COR-L47 (cell line): Measurements from ENCODE around the gene UGT1A4.

ENCODE experiments used
- DNase-seq: peaks from one replicate; lab custom pipeline; 2025; lab: John Stamatoyannopoulos, UW

UGT1A4 gene

GRCh38 chr2:233811732-233812131, 93.2 kb downstream of the UGT1A4 start:
- no peak for DNase-seq

- DNase-seq, result no peak
These were observed 94.9 kb downstream of the UGT1A4 start for GRCh38 chr2:233813236-233814055.

- DNase-seq, result no peak
These were observed 95.7 kb downstream of the UGT1A4 start for GRCh38 chr2:233814056-233814835.

GRCh38 chr2:233815861-233816260, 97.3 kb downstream of the UGT1A4 start:
- DNase-seq, result no peak

DNA sequence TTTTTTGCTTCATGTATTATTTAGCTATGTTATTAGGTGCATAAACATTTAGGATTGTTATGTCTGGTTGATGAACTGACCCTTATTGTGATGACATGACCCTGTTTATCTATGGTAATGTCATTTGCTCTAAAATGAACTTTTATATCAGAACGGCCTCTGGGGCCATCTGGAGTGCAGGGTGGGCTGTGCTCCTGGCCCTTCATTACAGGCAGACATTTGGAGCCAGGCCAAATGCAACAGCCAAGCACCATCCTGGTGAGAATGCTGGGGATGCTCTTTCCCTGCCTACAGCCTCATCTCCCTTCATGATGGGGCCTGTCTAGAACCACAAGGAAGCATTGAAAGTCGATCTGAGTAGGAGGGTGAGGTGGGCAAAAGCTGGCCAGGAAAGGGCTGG, 97.8 kb downstream of the UGT1A4 start:
- no peak for DNase-seq

- DNase-seq, result no peak
These were observed 98.2 kb downstream of the UGT1A4 start for GRCh38 chr2:233816771-233817170.

- no peak for DNase-seq
These were observed 98.9 kb downstream of the UGT1A4 start for GRCh38 chr2:233817361-233817911.

DNA sequence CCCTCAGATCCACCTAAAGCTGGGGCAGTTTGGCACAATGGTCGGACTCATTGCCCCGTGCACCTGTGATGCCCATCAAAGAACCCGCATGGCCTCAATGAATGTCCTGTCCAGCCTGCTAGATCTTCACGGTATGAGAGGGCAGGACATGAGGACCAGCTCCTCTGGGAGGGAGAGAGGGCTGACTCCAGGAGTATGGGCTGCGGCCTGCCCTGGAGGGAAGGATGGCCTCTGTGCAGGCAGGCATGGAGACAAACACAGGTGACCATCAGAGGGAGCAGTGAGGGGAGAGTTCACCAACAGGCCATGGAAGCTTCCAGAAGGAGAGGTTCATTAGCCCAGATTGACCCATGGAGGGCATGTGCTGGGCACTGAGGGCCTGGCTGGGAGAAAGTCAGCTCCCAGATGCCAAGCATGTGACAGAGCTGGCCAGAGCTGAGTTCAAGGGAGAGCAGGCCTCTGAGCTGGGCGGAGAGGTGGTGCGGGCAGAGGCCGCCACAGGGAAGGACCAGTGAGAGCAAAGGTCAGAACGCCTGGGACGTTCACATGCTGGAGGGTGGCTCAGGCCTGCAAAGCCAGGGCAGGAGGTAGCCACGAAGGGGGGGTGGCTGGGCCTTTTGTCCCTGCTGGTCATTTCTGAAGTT, 99.6 kb downstream of the UGT1A4 start:
- no peak for DNase-seq

GRCh38 chr2:233818639-233819621, 100.4 kb downstream of the UGT1A4 start:
- DNase-seq, result no peak

DNA sequence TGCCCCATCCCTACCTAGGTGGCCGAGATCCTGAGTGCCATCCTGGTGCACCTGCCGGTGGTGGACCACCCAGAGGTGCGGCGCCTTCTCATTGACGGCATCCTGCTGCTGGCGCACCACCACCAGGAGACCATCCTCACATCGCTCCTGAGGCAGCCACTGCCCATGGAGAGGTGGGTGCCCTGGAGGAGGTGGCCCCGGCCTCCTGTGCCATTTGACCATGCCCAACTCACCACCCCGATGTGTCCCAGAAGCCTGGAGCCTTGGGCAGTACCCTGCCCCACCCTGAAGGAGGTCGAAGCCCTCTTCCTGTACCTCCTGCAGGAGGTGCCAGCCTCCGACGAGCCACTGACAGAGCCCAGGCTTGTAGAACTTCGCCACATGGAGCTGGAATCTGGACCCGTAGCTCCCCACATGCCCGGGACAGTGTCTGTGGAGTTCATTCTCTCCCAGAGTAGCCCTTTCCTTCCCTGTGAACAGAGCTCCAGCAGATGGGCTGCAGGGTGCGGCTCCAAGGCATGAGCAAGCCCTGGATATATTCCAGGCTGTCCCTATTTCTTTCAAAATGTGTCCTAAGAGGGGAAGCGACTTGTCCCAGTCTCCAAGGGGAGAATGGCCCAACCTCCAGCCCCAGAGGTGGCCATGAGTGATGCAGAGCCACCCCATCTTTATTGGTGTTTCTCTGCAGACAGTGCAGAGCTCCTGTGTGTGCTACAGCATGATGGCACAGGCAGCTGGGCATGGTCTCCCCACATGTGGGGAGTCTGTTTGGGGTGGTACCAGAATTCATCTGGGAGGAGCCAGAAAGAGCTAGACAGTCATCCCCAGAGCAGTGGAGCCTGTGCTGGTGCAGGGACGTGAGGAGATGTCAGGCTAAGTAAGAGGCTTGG, 101.6 kb downstream of the UGT1A4 start:
- DNase-seq, result no peak

DNA sequence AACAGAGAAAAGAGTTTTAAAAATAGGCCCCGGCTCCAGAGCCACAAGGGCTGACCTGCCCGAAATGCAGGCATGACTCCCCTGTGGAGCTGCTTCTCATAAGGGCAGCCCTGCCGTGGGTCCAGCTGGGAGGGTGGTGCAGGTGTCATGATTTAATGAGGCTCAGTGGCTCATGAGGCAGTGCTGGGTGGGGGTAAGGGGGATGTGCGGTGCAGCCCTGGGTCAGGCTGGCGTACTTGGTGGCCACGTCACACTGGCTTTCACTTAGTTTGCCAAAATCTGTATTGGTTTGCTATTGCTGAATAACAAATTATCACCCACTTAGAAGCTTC, 102.2 kb downstream of the UGT1A4 start:
- no peak for DNase-seq

- no peak for DNase-seq
These were observed 102.7 kb downstream of the UGT1A4 start for GRCh38 chr2:233821196-233821595.

GRCh38 chr2:233821709-233822100, 103.2 kb downstream of the UGT1A4 start:
- DNase-seq, result no peak

DNA sequence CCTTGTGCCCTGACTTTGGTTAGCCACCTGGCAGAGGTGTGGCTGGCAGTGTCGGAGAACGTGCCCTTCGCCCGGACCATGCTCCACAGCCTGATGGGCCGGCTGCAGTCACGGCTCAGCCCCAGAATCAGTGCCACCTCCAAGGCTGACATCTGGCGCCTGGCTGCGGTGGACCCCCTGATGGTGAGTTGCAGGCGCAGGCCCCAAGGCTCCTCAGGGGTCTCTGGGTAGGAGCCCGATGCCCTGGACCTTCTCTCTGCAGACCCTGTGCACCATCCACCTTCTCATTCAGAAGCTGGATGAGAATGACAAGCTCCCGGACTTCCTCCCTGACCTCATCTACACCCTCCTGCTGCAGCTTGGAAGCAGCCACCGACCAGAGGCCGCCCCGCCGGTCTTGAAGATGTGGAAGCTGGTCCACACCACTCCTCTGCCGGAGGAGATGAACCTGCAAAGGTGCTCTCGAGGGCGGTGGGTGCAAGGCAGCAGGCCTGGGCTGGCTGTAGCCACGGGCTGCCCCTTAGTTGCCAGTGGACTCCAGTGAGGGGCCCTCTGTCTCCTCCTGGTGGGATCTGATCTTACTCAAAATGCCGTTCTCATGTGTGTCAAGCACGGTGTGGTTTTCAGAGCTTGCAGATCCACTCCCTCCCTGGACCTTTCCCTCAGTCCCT, 103.7 kb downstream of the UGT1A4 start:
- DNase-seq, result no peak
